IPS-15b (cell line): ENCODE results near the gene ITGA5.

Experiments
- H3K27me3 ChIP-seq: one replicate; pipeline ENCODE4 v1.6.1; 2013; ENCODE audit warnings: low read length; ENCODE audit not compliant: control insufficient read depth, insufficient read depth
- H3K36me3 ChIP-seq: one replicate; pipeline ENCODE4 v1.6.1; 2013; ENCODE audit warnings: low read length; ENCODE audit not compliant: control insufficient read depth, insufficient read depth
- H3K4me1 ChIP-seq: one replicate; pipeline ENCODE4 v1.6.1; 2013; ENCODE audit warnings: mild to moderate bottlenecking, low read length; ENCODE audit not compliant: control insufficient read depth, insufficient read depth
- H3K4me3 ChIP-seq: one replicate; pipeline ENCODE4 v1.5.1; 2013; ENCODE audit warnings: low read depth, low read length
- H3K9ac ChIP-seq: one replicate; pipeline ENCODE4 v1.6.1; 2013; ENCODE audit warnings: low read depth, mild to moderate bottlenecking, low read length
- H3K9me3 ChIP-seq: one replicate; pipeline ENCODE4 v1.6.1; 2013; ENCODE audit warnings: mild to moderate bottlenecking, low read length; ENCODE audit not compliant: control insufficient read depth, insufficient read depth

Gene ITGA5

DNA sequence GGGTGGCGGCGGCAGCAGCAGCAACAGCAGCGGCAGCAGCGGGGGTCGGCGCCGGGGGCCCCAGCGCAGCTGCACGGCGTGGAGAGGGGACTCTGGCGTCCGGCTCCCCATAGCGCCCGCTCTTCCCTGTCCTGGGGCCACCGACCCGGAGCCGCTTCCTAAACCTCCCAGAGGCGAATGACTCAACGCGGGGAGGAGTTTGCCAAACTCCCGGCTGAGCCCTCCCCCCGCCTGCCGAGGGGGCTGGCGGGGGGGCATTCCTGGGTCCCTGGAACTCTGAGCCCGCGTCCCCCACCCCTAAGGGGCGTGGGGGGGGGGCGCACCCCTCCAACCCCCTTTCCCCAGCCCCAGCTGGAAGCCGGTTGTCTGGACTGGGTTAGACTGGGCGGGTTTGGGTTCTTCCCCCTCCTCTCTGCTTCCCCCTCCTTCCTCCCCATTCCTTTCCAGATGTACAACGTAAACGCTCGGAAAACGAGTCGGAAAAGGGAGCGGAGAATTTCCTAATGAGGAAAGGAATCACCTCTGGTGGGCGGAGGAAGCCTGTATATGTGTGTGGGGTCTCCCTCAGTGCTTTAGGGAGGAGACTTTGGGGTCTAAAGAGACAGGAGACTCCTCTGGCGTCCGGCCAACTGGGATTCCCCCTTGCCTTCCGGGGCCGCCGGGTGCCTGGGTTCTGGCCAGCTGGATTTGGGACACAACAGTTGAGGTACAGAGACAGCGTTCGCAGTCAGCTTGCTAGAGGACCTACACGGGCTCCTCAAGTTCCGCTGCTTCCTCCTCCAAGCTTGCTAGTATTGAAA is at the start of gene ITGA5:
ITGA5 (minus strand) TSS at position 179 of the 800 bp plus-strand sequence; CDS start at position 111, 68 bp downstream.
- Histone ChIP-seq H3K9me3 (no peaks in the 10 kb centered on the region), H3K9ac (peak within 1 kb of the TSS; percentile 54), H3K4me1 (peaks cover 14% of the 10 kb centered on the region), H3K27me3 (peaks cover 46% of the 10 kb centered on the region), H3K36me3 (no peaks in the 10 kb centered on the region), H3K4me3 (peak within 1 kb of the TSS; percentile 76)

DNA sequence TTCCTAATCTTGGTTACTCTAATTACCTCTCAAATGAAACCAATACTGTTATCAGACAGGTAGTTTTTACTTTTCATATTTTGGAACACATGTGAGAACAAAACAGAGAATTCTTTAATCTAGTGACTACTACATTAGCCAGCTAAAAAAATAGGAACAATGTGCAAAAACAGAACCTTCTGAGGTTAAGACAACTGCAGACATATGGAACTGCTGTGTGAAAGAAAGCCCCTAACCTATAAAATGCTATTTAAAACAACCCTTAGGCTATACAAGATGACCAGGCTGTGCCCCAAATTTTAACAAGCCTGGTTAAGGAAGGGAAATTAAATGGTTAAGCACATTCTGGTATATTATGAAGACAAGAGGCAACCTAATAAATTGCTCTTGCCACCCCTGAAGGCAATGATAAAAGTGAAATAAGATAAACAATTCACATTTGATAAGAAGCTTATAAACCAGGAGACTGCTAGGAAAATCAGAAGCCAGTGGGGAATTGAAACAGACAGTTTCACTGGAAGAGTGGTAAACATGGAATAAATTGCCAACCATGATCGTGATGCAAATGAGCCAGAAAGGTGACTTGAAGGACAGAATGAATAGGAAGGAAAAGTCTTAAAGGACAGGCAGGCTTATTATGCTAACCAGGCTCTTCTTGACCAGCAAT is 46.9 kb upstream of the ITGA5 start:
- peaks cover 23% of the 10 kb centered on the region for H3K27me3 ChIP-seq
- no peaks in the 10 kb centered on the region for H3K36me3 ChIP-seq
- peaks cover 2% of the 10 kb centered on the region for H3K4me1 ChIP-seq
- no peak overlapping the region for H3K4me3 ChIP-seq
- H3K9me3 ChIP-seq: no peaks in the 10 kb centered on the region
- H3K9ac ChIP-seq: no peak overlapping the region

DNA sequence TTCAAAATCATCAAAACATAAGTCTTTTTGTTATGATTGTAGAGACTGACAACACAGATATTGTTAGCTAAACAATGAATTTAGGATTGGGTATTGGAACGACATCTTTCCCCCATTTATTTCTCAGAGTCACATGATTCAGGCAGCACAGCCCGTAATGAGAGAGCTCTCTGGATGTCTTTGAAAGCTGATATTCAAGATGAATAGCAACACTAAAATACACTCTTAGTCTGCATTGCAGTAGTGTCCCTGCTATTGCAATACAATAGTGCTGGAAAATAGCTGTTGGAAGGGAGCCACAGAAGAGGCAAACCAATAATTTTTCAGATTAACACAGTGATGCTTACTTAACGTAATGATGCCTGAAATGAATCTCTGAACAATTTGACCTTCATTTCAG is 44.4 kb upstream of the ITGA5 start:
- Histone ChIP-seq H3K4me3 (no peak overlapping the region), H3K27me3 (peaks cover 39% of the 10 kb centered on the region)

DNA sequence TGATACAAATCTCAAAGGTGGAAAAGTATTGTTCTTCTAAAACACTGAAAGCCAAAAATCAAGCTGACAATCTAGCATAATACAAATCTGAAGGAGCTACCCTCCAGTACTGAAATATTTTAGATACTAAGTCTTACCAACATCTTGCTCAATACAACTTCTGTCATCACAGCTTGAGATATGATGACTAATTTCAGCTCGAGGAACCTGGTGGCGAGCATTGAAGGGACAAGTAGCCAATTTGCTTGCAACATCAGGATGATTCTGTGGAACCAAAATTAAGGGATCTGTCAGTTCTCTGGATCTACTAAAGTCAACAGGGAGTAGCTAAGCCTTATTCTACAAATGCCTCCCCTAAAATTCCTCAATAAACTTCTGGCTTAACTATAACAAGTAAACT is 44.0 kb upstream of the ITGA5 start:
- no peak overlapping the region for H3K4me3 ChIP-seq
- no peak overlapping the region for H3K9ac ChIP-seq
- H3K4me1 ChIP-seq: no peaks in the 10 kb centered on the region
- no peaks in the 10 kb centered on the region for H3K9me3 ChIP-seq
- no peaks in the 10 kb centered on the region for H3K36me3 ChIP-seq
- H3K27me3 ChIP-seq: peaks cover 40% of the 10 kb centered on the region

More for the DNA sequence above, 44.4 kb upstream of the ITGA5 start:
- Histone ChIP-seq H3K4me1 (no peaks in the 10 kb centered on the region), H3K36me3 (no peaks in the 10 kb centered on the region), H3K9me3 (no peaks in the 10 kb centered on the region), H3K9ac (no peak overlapping the region)

DNA sequence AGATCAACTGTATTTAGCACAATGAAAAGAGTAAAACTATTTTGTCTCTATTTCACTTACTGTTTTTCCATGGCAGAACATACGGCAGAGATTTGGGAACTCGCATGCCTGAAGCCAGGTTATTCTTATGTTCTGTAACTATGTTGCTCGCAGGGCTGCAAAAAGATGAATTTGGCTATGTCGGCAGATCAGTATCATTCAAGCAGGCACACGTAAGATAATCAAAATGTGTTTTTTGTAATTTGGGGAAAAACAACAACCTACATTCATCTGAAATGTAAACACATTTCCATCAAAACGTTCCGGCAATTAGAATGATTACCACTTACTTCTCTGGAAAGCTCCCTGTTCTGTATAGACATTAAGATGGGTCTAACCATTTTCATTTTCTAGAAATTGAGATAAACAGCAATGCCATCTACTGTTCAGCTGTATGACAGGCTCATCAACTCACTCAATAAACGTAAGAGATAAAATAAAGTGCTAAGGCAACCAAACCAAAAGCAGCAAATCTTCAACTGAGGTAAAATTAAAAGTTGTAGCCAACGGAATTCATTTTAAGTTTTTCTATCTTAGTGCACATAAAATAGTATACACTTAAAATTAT is 41.4 kb upstream of the ITGA5 start:
- Histone ChIP-seq H3K4me1 (no peaks in the 10 kb centered on the region), H3K27me3 (peaks cover 65% of the 10 kb centered on the region), H3K9ac (no peak overlapping the region), H3K36me3 (no peaks in the 10 kb centered on the region), H3K4me3 (no peak overlapping the region), H3K9me3 (no peaks in the 10 kb centered on the region)

DNA sequence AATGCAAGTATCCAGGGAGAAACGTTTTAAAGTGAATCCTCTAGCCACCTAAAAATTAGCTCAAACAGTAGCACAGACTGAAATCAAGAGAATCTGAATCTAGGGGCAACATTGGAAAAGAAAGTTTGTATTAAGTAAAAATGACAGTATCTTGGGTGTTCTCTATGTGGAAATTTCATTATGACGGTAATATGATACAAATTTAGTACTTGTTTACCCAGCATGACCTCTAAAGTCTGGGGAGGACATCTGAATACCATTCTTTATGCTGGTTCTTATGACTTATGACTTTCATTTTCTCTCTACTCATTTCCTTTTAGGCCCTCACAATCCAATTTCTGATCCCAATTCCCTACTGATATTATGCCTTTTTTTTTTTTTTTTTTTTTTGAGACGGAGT is 40.3 kb upstream of the ITGA5 start:
- Histone ChIP-seq H3K4me1 (no peaks in the 10 kb centered on the region), H3K27me3 (peaks cover 75% of the 10 kb centered on the region), H3K9me3 (no peaks in the 10 kb centered on the region), H3K9ac (no peak overlapping the region), H3K4me3 (no peak overlapping the region), H3K36me3 (no peaks in the 10 kb centered on the region)

DNA sequence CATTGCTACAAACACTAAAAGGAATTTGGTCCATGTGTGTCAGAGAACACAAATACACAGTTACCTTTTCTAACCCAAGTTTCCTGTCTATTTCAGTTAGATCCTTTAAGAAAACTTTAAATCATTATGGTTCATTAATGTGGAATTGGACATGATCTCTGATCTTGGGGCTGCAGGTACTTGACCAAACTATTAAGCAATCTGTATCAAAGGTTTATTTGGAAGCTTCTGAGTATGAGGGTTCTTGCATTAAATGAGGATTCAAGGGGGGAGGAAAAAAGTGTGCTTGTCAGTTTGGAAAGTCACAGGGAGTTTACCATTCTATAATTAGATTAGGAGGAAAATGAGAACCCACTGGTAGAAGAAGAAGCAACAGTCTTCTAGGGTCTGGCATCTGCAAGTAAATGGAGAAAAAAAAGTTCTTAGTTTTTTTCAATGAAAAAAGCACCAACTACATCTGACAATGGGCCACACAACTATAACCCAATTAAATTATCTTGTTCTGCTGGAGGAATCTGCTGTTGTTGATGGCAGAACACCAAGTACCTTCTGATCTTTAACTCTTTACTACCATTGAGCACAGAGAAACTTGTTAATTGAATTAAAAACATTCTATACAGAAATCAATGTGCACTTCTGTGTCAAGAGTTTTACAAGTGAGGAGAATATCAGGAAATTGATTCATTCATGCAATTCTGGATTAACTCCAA is 36.8 kb upstream of the ITGA5 start:
- Histone ChIP-seq H3K36me3 (no peaks in the 10 kb centered on the region), H3K9ac (no peak overlapping the region), H3K27me3 (peaks cover 85% of the 10 kb centered on the region), H3K4me1 (peaks cover 2% of the 10 kb centered on the region), H3K9me3 (no peaks in the 10 kb centered on the region), H3K4me3 (no peak overlapping the region)

DNA sequence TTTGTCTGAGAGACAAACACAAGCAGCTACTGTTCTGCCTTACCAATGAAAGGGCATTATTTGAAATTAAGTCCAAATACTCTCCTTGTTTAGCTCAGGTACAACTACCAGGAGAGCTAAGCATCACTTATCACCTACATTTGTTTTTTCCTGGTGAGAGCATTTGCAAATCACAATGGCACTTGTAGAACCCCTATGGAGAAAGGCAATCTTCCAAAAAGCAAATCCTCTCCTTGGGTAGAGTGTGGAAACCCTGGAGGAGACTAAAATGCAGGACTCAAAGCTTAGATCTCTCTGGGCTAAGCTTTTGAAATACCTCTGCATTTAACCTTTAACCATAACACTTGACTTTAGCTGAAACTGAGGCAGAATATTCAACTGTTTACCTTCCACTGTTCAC is 33.6 kb upstream of the ITGA5 start:
- H3K27me3 ChIP-seq: peaks cover 96% of the 10 kb centered on the region

DNA sequence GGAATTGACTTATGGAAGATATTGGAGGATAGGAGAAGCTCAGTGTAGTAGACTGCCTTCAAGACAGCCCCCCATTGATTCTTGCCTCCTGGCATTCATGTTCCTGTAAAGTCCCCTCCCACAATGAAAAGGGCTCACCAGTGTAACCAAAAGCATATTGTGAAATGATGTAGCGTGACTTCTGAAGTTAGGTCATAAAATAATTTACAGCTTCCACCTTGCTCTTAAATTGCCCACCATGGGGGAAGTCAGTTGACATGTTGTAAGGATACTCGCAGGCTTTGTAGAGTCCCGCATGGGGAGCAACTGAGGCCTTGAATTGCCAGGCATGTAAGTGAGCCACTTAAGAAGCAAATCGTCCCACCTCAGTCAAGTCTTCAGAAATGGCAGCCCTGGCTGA is 29.3 kb upstream of the ITGA5 start:
- Histone ChIP-seq H3K4me3 (no peak overlapping the region), H3K27me3 (peaks cover 91% of the 10 kb centered on the region), H3K9me3 (no peaks in the 10 kb centered on the region), H3K4me1 (peaks cover 2% of the 10 kb centered on the region), H3K36me3 (no peaks in the 10 kb centered on the region), H3K9ac (no peak overlapping the region)

More for the DNA sequence above, 33.6 kb upstream of the ITGA5 start:
- H3K9ac ChIP-seq: no peak overlapping the region
- no peaks in the 10 kb centered on the region for H3K9me3 ChIP-seq
- H3K4me1 ChIP-seq: peaks cover 2% of the 10 kb centered on the region
- no peaks in the 10 kb centered on the region for H3K36me3 ChIP-seq
- no peak overlapping the region for H3K4me3 ChIP-seq

DNA sequence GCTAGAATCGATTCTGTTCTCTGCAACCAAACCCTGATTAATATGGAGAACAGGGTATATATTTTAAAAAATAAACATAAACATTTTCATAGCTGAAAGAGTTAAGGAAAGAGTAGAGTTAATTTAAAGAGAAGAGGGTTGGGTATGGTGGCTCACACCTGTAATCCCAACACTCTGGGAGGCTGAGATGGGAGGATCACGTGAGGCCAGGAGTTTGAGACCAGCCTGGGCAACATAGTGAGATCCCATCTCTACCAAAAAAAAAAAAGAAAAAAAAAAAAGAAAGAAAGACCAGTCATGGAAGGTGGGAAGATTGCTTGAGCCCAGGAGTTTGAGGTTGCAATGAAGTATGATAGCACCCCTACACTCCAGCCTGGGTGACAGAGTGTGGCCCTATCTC is 28.9 kb upstream of the ITGA5 start:
- H3K27me3 ChIP-seq: peaks cover 92% of the 10 kb centered on the region

DNA sequence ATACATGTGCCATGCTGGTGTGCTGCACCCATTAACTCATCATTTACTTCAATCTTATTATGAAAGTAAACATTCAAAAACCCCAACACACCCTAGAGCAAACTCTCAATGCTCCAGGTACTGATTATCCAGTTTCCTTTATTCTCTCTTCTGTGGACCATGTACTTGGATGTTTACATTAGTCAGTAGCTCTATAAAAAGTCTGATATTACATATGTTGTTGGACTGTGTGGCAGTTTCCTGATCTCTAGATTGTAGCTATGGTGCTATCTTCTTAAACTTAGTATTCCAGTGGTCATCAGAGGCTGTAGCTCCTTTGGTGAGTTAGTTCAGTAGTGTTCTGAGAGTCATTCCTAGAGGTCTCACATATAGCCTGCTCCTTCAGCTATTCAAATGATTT is 25.1 kb upstream of the ITGA5 start:
- no peak overlapping the region for H3K9ac ChIP-seq
- H3K4me3 ChIP-seq: no peak overlapping the region
- peaks cover 2% of the 10 kb centered on the region for H3K4me1 ChIP-seq
- H3K27me3 ChIP-seq: peaks cover 78% of the 10 kb centered on the region
- H3K9me3 ChIP-seq: no peaks in the 10 kb centered on the region
- H3K36me3 ChIP-seq: no peaks in the 10 kb centered on the region

More for the DNA sequence above, 28.9 kb upstream of the ITGA5 start:
- H3K36me3 ChIP-seq: no peaks in the 10 kb centered on the region
- no peaks in the 10 kb centered on the region for H3K9me3 ChIP-seq
- no peak overlapping the region for H3K4me3 ChIP-seq
- peaks cover 2% of the 10 kb centered on the region for H3K4me1 ChIP-seq
- no peak overlapping the region for H3K9ac ChIP-seq
